GM10847 (cell line): ENCODE measurements around the gene STAC3.

Experiments
- POLR2A ChIP-seq: IDR thresholded peaks from 2 replicates; pipeline ENCODE4 v1.6.1; 2011; ENCODE audit not compliant: insufficient read length; ENCODE audit errors: extremely low read depth

STAC3 gene

GRCh38 chr12:57231276-57232021, 19.5 kb downstream of the STAC3 start:
- no peak for TF ChIP-seq POLR2A

GRCh38 chr12:57230381-57231155, 20.4 kb downstream of the STAC3 start:
- no peak for TF ChIP-seq POLR2A

DNA sequence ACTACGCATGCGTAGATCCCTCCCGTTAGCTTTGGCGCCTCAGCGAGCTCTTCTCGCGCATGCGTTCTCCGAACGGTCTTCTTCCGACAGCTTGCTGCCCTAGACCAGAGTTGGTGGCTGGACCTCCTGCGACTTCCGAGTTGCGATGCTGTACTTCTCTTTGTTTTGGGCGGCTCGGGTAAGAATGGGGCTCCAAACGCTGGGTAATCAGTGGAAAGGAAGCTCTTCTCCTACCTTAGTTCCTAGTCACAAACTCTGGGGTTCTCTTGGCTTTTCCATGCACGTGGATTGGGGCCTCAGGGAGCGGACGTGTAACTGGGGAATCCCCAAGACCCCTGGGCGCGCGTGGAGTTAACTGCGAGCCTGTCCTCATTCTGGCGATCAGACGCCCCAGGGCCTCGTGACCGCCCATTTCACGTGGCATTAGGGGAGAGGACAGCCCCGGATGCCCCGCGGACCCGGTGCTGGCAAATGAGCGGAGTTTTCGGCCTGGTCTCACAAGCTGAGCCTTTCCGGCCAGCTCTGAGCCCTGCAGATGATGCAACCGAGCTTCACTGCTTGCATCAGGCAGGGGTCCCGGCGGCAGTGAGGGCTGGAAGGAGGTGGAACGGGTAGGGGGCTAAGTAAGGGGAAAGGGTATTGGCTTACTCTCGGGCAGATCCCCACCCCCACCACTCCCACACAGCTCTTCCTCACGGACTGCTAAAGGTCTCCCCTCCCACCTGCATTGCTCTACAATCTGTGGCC, 21.2 kb downstream of the STAC3 start, which contains the start of gene SHMT2:
Gene SHMT2, plus strand, starts transcription at position 78 of the 747 bp plus-strand sequence. Its CDS starts 68 bp downstream, at position 146.
- TF ChIP-seq POLR2A: peak; percentile 59

- no peak for TF ChIP-seq POLR2A
Observed at GRCh38 chr12:57229046-57229633, 21.8 kb downstream of the STAC3 start.

- no peak for TF ChIP-seq POLR2A
Observed at GRCh38 chr12:57227315-57228115, 23.5 kb downstream of the STAC3 start.

- no peak for TF ChIP-seq POLR2A
Observed at GRCh38 chr12:57226588-57227314, 24.2 kb downstream of the STAC3 start.

- no peak for TF ChIP-seq POLR2A
Observed at GRCh38 chr12:57225680-57226210, 25.2 kb downstream of the STAC3 start.

- TF ChIP-seq POLR2A: no peak
Observed at GRCh38 chr12:57224973-57225679, 25.9 kb downstream of the STAC3 start.

DNA sequence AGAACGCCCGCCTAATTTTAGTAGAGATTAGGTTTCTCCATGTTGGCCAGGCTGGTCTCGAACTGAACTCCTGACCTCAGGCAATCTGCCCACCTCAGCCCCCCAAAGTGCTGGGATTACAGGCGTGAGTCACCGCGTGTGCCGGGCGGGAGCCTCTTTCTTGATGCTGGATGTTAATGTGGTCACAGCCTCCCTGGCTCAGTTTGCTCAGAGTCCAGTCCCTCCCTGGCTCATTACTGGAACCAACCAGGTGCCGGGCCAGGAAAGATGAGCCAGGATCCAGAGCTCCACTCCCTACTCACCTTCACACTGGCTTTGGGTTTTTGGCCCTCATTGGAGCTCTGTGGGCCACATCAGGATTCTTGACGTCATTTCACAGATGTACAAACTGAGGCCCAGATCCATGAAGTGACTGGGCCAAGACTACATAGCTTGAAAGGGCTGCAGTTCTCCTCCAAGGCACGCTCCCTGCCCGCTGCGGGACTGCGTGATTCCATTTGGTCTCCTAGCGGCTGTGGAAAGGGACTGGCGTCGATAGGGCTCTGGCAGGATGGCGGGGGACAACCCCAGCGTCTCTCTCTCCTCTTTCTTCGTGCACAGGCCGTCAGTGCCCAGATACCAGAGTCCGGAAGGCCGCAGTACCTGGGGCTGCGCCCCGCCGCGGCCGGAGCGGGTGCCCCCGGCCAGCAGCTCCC, 26.6 kb downstream of the STAC3 start:
- no peak for TF ChIP-seq POLR2A

DNA sequence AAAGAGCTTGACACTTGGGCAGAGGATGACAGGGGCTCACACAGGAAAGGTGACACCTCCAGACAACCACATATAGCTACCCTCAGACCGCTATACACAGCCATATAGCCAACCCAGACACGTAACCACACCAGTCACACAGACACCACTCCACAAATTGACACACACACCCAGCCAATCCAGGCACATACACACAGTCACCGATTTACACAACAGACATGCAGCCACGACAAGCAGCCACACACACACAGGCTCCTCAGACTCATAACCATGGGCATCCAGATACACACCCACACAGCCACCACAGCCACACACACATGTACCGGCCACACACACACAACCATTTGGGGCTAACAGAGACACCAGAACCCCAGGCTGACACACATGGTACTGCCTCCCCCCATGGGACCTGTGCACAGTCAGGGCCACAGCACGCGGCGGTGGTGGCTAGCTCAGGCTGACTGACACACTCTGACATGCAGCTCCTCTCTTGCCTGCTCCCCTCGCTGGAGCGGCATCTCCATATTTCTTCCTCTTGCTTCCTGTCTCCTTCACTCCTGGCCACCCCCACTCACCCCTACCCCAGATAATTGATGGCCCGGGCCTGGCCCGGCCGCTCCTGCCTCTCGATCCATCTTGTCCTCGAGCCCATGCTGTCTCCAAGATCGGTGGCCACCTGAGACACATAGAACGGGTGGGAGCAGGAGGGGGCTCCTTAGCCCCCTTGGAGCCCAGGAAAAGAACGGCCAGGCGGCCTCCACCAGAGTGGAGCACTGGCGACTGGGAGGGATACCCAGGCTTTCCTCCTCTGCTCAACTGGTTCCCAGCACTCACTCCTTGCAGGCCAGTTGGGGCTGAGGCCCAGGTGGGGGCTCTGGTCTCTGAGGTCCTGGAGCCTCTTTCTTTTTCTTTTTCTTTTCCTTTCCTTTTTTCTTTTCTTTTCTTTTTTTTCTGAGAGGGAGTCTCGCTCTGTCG, 27.5 kb downstream of the STAC3 start:
- no peak for TF ChIP-seq POLR2A
